Measurements from ENCODE around the gene CHML. TPM values are rescaled to one million over a fixed set of nuclear protein-coding genes. Genes with fewer than 3 reads are reported as not detected.

Gene CHML
- total RNA-seq, 4 donors from 2014 or later, result 6.2 to 13.0 (median 9.4) TPM

GRCh38 chr1:241615043-241615974 is 24.9 kb downstream of the CHML start:
- no peak for TF ChIP-seq CTCF (IDR thresholded peaks at IDR 0.05; ENCODE audit: low read depth)

- no peak for TF ChIP-seq CTCF (IDR thresholded peaks at IDR 0.05; ENCODE audit: low read depth)
These were observed 25.6 kb downstream of the CHML start for GRCh38 chr1:241614572-241614971.

GRCh38 chr1:241614144-241614543 is 26.0 kb downstream of the CHML start:
- no peak for TF ChIP-seq CTCF (IDR thresholded peaks at IDR 0.05; ENCODE audit: low read depth)

- no peak for TF ChIP-seq CTCF (IDR thresholded peaks at IDR 0.05; ENCODE audit: low read depth)
These were observed 27.4 kb downstream of the CHML start for GRCh38 chr1:241612533-241613477.

GRCh38 chr1:241611736-241612135 is 28.4 kb downstream of the CHML start:
- TF ChIP-seq CTCF (IDR thresholded peaks at IDR 0.05; ENCODE audit: low read depth), result no peak

GRCh38 chr1:241611063-241611462 is 29.1 kb downstream of the CHML start:
- no peak for TF ChIP-seq CTCF (IDR thresholded peaks at IDR 0.05; ENCODE audit: low read depth)
